ENCODE measurements around the gene ERBIN. TPM values are rescaled to one million over a fixed set of nuclear protein-coding genes. Genes with fewer than 3 reads are reported as not detected.

ERBIN gene
- total and polyA plus RNA-seq, 10 of the 15 experiments (the other 5 are each of a cell fraction or from before 2014, with no cell fraction given): 9.5 to 91.1 (median 49.4) TPM

- in situ Hi-C loops (cut with MboI) (no loop called here), intact Hi-C loops (cut with micrococcal nuclease; ENCODE audit: unreplicated experiment) (no loop called here)
- POLR2A ChIA-PET: interaction anchor here (0.6 kb wide), 1 partner anchor 19 kb away, joined by 3 read pairs; no protein-coding TSS in a partner anchor
- Histone ChIP-seq H3K79me2 (ENCODE audit: control insufficient read depth, insufficient read depth, low read length) (no peaks in the 10 kb centered on the region; the same call in none of the 2 replicates), H3K27ac (ENCODE audit: control insufficient read depth, insufficient read depth) (no peak overlapping the region), H3K27me3 (replicated peaks in 1 of 2; ENCODE audit: control insufficient read depth in 2 of 2, insufficient read depth in 2 of 2, low read length in 1 of 2) (no peaks in the 10 kb centered on the region), H3K4me2 (ENCODE audit: control insufficient read depth, insufficient read depth) (no peak overlapping the region), H3K4me3 (no peak overlapping the region), H4K20me1 (ENCODE audit: control insufficient read depth, insufficient read depth) (no peaks in the 10 kb centered on the region), H3K9me3 (replicated peaks; ENCODE audit: control insufficient read depth, insufficient read depth, low read length) (no peaks in the 10 kb centered on the region), H2AFZ (ENCODE audit: control insufficient read depth, low read depth, low read length) (no peak overlapping the region), H3K4me1 (ENCODE audit: control insufficient read depth, insufficient read depth, low read length) (no peaks in the 10 kb centered on the region), H3K36me3 (ENCODE audit: control insufficient read depth in 2 of 2, insufficient read depth in 2 of 2, low read length in 1 of 2) (peaks cover 0 to 17% of the 10 kb centered on the region in 2 experiments; a peak in 2 of 4 replicates), H3K9ac (ENCODE audit: control insufficient read depth, insufficient read depth, low read length) (no peak overlapping the region)
- CTCF ChIA-PET: no interaction called here
- SMC1A ChIA-PET (ENCODE audit: uncharacterized antibody, unreplicated experiment): interaction anchor here (0.6 to 2.0 kb wide), 8 partner anchors 19 to 622 kb away, joined by 3 to 4 read pairs (median 4); no protein-coding TSS in a partner anchor
- DNase-seq (ENCODE audit: low read depth, low spot score) (no peak), ATAC-seq (no peak), FAIRE-seq (no peak)
- RAD21 ChIA-PET (ENCODE audit: unreplicated experiment): interaction anchor here (0.7 to 1.4 kb wide), 4 partner anchors 9 to 279 kb away, joined by 3 to 4 read pairs (median 4); partner anchors contain the start of gene ERBIN
- TF ChIP-seq BCL3 (IDR thresholded peaks at IDR 0.05; ENCODE audit: borderline replicate concordance, insufficient read depth, low read depth, low read length, poor library complexity, severe bottlenecking) (no peak), BHLHE40 (IDR thresholded peaks at IDR 0.05; ENCODE audit: borderline replicate concordance in 1 of 2, low read depth in 2 of 2, low read length in 1 of 2) (no peak), CBX3 (IDR thresholded peaks at IDR 0.05; ENCODE audit: borderline replicate concordance, low read depth) (no peak), ZZZ3 (IDR thresholded peaks at IDR 0.05; ENCODE audit: control insufficient read depth, insufficient read length, low read depth) (no peak)
- TF ChIP-seq, protein P1, sequence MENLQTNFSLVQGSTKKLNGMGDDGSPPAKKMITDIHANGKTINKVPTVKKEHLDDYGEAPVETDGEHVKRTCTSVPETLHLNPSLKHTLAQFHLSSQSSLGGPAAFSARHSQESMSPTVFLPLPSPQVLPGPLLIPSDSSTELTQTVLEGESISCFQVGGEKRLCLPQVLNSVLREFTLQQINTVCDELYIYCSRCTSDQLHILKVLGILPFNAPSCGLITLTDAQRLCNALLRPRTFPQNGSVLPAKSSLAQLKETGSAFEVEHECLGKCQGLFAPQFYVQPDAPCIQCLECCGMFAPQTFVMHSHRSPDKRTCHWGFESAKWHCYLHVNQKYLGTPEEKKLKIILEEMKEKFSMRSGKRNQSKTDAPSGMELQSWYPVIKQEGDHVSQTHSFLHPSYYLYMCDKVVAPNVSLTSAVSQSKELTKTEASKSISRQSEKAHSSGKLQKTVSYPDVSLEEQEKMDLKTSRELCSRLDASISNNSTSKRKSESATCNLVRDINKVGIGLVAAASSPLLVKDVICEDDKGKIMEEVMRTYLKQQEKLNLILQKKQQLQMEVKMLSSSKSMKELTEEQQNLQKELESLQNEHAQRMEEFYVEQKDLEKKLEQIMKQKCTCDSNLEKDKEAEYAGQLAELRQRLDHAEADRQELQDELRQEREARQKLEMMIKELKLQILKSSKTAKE (IDR thresholded peaks at IDR 0.05; ENCODE audit: low read depth, poor library complexity, severe bottlenecking): no peak
- BruUV-seq (replicated peaks): no TSS peak
- 100% methylated on average over 1 of the region's 1 CpG for WGBS (ENCODE audit: insufficient coverage, insufficient replicate concordance, low lambda C conversion rate, missing lambda C conversion rate)
These were observed 95.2 kb downstream of the ERBIN start for GRCh38 chr5:66021585-66021984.

Measured in GM12878 (cell line).